Esophagus squamous epithelium (tissue), 5 donors: ENCODE data around the gene MAP3K5. TPM values are rescaled to one million over a fixed set of nuclear protein-coding genes. Genes with fewer than 3 reads are reported as not detected.

ENCODE experiments used
- DNase-seq: peaks from one replicate; lab custom pipeline; 2025; lab: John Stamatoyannopoulos, UW
- H3K27ac ChIP-seq, 4 donors: fragments of 200-600 bp; sonication (generic); one replicate each; pipeline ENCODE4 v1.5.1; 2016 to 2019; ENCODE audit warnings: mild to moderate bottlenecking in 1 of 4
- H3K27me3 ChIP-seq, 4 donors: fragments of 200-600 bp; sonication (generic); 1 replicate in 3 of 4; 2 replicates in 1 of 4; pipeline versions ENCODE4 v1.5.1 to v1.6.0; 2017 to 2021; ENCODE audit warnings: antibody characterized with exemption in 1 of 4
- H3K36me3 ChIP-seq, 3 donors: fragments of 200-600 bp; sonication (generic); one replicate each; pipeline ENCODE4 v1.5.1; 2016 to 2019
- H3K4me1 ChIP-seq, 3 donors: fragments of 200-600 bp; sonication (generic); one replicate each; pipeline ENCODE4 v1.5.1; 2017 to 2019
- H3K4me3 ChIP-seq, 4 donors: fragments of 200-600 bp; sonication (generic); 1 replicate in 3 of 4; 2 replicates in 1 of 4; pipeline ENCODE4 v1.5.1; 2016 to 2019; ENCODE audit warnings: mild to moderate bottlenecking in 2 of 4, moderate library complexity in 1 of 4
- H3K9me3 ChIP-seq, 3 donors: fragments of 200-600 bp; sonication (generic); one replicate each; pipeline ENCODE4 v1.5.1; 2016 to 2019
- POLR2A ChIP-seq, 4 donors: fragments of 450-650 bp; IDR thresholded peaks; one replicate each; pipeline ENCODE4 v1.6.1; 2017; ENCODE audit warnings: antibody characterized with exemption in 4 of 4, mild to moderate bottlenecking in 4 of 4, moderate library complexity in 3 of 4
- WGBS, 2 donors: methylation state at CpG; one replicate each; pipeline ENCODE4 v1.1.5; 2018; 5-methylcytosine and 5-hydroxymethylcytosine counted together
- intact Hi-C: fragments of 100-400 bp; cut with DNase I; formaldehyde crosslinking; loops from one replicate; pipeline ENCODE4 v1.15.0; 2022
- total RNA-seq, 4 donors: library from RNA; depleted of rRNA; stranded (reverse); fragments of >200 nt; gene quantifications; one replicate each; pipeline ENCODE4 v1.1.0, GENCODE V29; 2016
- TF ChIP-seq, protein P1 (sequence below), 6 experiments: fragments of 450-650 bp in 4 of 6; fragments of 200-600 bp in 2 of 6; sonication (generic) in 2 of 6; IDR thresholded peaks; one replicate each; pipeline ENCODE4 v1.5.1; 2016 to 2019; ENCODE audit warnings: antibody characterized with exemption in 6 of 6, mild to moderate bottlenecking in 4 of 6, moderate library complexity in 4 of 6
- donor health status: DM: yes; HTN: yes; CAD: no.

Gene MAP3K5
- total RNA-seq, 4 donors from 2014 or later, result 9.2 to 22.9 (median 20.9) TPM

DNA sequence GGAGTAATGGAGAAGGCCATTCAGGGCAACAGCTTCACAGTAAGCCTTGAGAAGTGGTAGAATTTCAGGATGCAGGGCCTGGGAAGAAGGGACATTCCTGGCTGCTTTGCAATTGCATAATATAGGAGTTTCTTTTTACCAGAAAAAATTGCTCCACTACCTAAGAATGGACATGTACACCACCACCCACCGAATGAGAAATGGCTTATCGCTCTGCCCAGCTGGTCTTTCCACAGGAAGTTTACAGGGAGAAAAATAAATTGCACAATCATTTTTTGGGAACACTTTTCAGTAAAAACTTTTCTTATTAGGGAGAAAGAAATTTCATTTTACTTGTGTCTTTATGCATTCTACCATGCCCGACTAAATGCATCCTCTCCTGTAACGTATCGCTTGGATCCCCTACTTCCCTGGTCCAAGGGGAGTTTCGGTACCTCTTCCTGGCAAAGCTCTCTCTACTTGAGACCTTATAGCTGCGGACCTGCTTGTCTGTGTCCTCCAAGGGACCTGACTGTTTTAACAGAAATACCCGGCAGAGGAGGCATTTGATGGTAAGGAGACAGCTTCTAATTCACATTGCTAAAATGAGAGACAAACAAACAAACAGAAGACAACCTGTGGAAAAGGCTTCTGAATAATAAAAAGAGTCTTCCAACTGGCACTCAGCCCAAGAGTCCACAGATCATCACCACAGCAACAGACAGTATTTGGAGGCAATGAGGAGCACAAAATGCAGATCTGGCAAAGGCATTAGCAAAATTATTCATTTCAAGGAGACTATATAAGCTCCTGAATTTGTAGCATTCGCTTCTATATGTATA, 54.2 kb downstream of the MAP3K5 start:
- intact Hi-C loops, result no loop called here
- TF ChIP-seq, protein P1, sequence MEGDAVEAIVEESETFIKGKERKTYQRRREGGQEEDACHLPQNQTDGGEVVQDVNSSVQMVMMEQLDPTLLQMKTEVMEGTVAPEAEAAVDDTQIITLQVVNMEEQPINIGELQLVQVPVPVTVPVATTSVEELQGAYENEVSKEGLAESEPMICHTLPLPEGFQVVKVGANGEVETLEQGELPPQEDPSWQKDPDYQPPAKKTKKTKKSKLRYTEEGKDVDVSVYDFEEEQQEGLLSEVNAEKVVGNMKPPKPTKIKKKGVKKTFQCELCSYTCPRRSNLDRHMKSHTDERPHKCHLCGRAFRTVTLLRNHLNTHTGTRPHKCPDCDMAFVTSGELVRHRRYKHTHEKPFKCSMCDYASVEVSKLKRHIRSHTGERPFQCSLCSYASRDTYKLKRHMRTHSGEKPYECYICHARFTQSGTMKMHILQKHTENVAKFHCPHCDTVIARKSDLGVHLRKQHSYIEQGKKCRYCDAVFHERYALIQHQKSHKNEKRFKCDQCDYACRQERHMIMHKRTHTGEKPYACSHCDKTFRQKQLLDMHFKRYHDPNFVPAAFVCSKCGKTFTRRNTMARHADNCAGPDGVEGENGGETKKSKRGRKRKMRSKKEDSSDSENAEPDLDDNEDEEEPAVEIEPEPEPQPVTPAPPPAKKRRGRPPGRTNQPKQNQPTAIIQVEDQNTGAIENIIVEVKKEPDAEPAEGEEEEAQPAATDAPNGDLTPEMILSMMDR (IDR thresholded peaks at IDR 0.05), result no peak
- TF ChIP-seq POLR2A (IDR thresholded peaks at IDR 0.05), result no peak
- H3K36me3 ChIP-seq, result no peaks in the 10 kb centered on the region
- peaks cover 9 to 46% (median 20%) of the 10 kb centered on the region in 3 donors for H3K4me1 ChIP-seq
- H3K27ac ChIP-seq, result peak overlapping the region; percentile 38 to 80 (median 70)
- H3K4me3 ChIP-seq, result peak overlapping the region in 1 of 4 donors; percentile 29
- no peaks in the 10 kb centered on the region for H3K9me3 ChIP-seq
- WGBS, 2 donors, result 52 to 63% methylated on average over 8 to 9 of the region's 9 CpGs
- no peaks in the 10 kb centered on the region for H3K27me3 ChIP-seq
- no peak for DNase-seq

DNA sequence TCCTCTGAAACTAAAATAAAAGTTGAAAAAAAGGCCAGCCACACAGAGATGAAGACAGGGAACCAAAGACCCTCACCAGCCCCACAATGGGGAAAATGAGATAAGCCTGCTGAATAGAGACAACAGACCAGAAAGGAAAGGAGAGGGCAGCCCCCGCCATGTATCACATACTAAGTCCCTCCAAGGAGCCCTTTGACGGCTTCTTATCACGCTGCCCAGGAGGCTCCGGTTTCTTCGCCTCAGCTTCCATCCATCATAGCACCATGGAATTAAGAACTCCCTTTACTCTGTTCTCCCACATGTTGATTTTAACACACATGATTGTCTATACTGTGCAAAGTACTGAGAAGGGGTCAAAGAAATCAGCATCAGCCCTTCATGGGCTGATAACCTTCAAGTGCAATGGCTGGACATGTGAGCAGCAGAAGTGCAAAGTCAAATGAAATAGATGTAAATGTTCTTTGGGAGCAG, 54.9 kb downstream of the MAP3K5 start:
- H3K4me1 ChIP-seq, result peaks cover 15 to 51% (median 20%) of the 10 kb centered on the region in 3 donors
- H3K36me3 ChIP-seq, result no peaks in the 10 kb centered on the region
- WGBS, 2 donors, result 90 to 98% methylated on average over 5 of the region's 5 CpGs
- H3K27me3 ChIP-seq, result no peaks in the 10 kb centered on the region
- peak overlapping the region; percentile 38 to 80 (median 70) for H3K27ac ChIP-seq
- no peak for DNase-seq
- intact Hi-C loops, result no loop called here
- TF ChIP-seq, protein P1 (IDR thresholded peaks at IDR 0.05), result no peak
- TF ChIP-seq POLR2A (IDR thresholded peaks at IDR 0.05), result no peak
- no peaks in the 10 kb centered on the region for H3K9me3 ChIP-seq
- H3K4me3 ChIP-seq, result no peak overlapping the region

DNA sequence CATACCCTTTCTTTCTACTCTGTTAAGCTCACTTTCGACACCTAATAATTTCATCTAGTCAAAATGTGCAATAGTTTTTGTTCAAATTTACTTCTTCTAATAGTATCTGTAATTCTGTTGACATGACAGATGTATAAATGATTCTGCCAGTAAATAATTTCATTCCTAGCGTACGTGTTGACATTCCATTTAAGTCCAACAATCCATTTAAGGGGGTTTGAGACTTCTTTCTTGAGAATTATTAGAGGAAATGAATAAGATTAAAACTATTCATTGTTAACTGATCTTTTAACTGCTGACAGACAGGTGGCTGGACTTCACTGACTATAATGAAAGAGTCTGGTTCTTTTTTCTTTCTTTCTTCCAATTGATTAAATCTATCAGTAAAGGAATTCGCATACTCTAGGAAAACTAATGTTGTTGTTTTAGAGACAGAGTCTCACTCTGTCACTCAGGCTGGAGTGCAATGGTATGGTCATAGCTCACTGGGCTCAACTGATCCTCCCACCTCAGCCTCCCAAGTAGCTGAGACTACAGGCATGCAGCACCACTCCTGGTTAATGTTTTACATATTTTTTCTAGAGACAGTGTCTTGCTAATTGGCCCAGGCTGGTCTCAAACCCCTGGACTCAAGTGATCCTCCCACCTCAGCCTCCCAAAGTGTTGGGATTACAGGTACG, 55.9 kb downstream of the MAP3K5 start:
- 82 to 84% methylated on average over 5 of the region's 5 CpGs for WGBS, 2 donors
- Histone ChIP-seq H3K4me1 (peaks cover 15 to 55% (median 20%) of the 10 kb centered on the region in 3 donors), H3K9me3 (no peaks in the 10 kb centered on the region), H3K27ac (peak overlapping the region in 2 of 4 donors; percentile 35 to 75), H3K36me3 (no peaks in the 10 kb centered on the region), H3K27me3 (no peaks in the 10 kb centered on the region), H3K4me3 (no peak overlapping the region)
- intact Hi-C loops, result no loop called here
- DNase-seq, result no peak
- no peak for TF ChIP-seq POLR2A (IDR thresholded peaks at IDR 0.05)
- TF ChIP-seq, protein P1 (IDR thresholded peaks at IDR 0.05), result no peak

DNA sequence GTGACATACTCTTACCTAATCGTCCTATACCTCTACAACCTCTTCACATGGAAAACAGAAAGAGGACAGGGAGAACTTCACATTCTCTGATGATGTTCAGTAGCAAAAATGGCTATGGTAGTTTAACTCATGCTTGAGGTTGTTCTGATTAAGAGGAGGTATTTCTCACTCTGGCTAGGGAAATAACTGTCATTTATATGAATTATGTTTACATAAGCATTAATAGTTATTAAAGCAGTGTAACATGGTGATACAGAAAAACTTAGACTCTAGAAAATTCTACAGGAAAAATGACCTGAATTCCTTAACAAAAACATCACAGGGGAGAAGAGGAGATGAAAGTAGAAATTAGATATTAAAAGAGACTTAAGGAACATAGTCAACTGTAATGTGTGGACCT, 57.3 kb downstream of the MAP3K5 start:
- Histone ChIP-seq H3K9me3 (no peaks in the 10 kb centered on the region), H3K27me3 (no peaks in the 10 kb centered on the region), H3K36me3 (no peaks in the 10 kb centered on the region), H3K4me1 (peaks cover 13 to 44% (median 14%) of the 10 kb centered on the region in 3 donors), H3K27ac (no peak overlapping the region), H3K4me3 (no peak overlapping the region)
- no peak for TF ChIP-seq POLR2A (IDR thresholded peaks at IDR 0.05)
- TF ChIP-seq, protein P1 (IDR thresholded peaks at IDR 0.05), result no peak
- no peak for DNase-seq
- intact Hi-C loops, result no loop called here
- 72 to 88% methylated on average over 1 of the region's 1 CpG for WGBS, 2 donors

DNA sequence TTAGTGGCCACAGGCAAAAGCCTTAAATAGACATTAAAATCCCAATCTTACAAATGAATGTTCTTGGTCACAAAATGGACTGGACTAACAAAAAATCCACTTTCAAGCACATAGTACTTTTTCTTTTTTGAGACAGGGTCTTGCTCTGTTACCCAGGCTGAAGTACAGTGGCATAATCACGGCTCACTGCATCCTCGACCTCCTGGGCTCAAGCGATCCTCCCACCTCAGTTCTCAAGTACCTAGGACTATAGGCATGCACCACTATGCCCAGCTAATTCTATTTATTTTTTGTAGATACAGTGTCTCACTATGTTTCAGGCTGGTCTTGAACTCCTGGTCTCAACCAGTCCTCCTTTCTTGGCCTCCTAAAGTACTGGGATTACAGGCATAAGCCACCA, 59.4 kb downstream of the MAP3K5 start:
- TF ChIP-seq POLR2A (IDR thresholded peaks at IDR 0.05), result no peak
- TF ChIP-seq, protein P1 (IDR thresholded peaks at IDR 0.05), result no peak
- intact Hi-C loops, result no loop called here
- DNase-seq, result no peak
- Histone ChIP-seq H3K4me3 (no peak overlapping the region), H3K9me3 (no peaks in the 10 kb centered on the region), H3K27me3 (no peaks in the 10 kb centered on the region), H3K27ac (no peak overlapping the region), H3K36me3 (no peaks in the 10 kb centered on the region), H3K4me1 (peaks cover 7 to 31% (median 18%) of the 10 kb centered on the region in 3 donors)
- 88 to 90% methylated on average over 3 of the region's 3 CpGs for WGBS, 2 donors
